K562 (cell line): Measurements from ENCODE around the gene CCDC192.

Experiments
- BCLAF1 ChIP-seq, 2 experiments: fragments of 450-650 bp in 1 of 2; IDR thresholded peaks; 2 replicates each; pipeline ENCODE4 v1.6.1; 2011 to 2017; ENCODE audit warnings: low read depth in 2 of 2, antibody characterized with exemption in 1 of 2, borderline replicate concordance in 1 of 2, low read length in 1 of 2, mild to moderate bottlenecking in 1 of 2, mixed read lengths in 1 of 2; ENCODE audit not compliant: control insufficient read depth in 1 of 2
- BDP1 ChIP-seq: IDR thresholded peaks from 3 replicates; pipeline ENCODE4 v1.6.1; 2011; ENCODE audit not compliant: insufficient read length, insufficient read depth
- CTCF ChIP-seq, 3 experiments: IDR thresholded peaks in 2 of 3; conservative IDR thresholded peaks in 1 of 3; 2 replicates each; pipeline ENCODE4 v1.5.1; 2011 to 2012; ENCODE audit warnings: low read length in 3 of 3, mild to moderate bottlenecking in 3 of 3, control low read depth in 2 of 3, improper control_type of control experiment in 1 of 3, inconsistent platforms in 1 of 3, low read depth in 1 of 3, mixed read lengths in 1 of 3, moderate library complexity in 1 of 3; ENCODE audit not compliant: insufficient read depth in 2 of 3
- HMG20B ChIP-seq: fragments of 250-450 bp; sonication (Bioruptor Pico); IDR thresholded peaks from 2 replicates; pipeline ENCODE4 v1.5.0; 2021; ENCODE audit warnings: mild to moderate bottlenecking
- JUN ChIP-seq, 2 experiments: sonication (generic) in 1 of 2; formaldehyde crosslinking in 1 of 2; IDR thresholded peaks; 2 replicates each; pipeline versions ENCODE4 v1.6.1 to v1.8.0; 2012 to 2022; ENCODE audit warnings: borderline replicate concordance in 2 of 2, mild to moderate bottlenecking in 2 of 2, improper control_type of control experiment in 1 of 2, low read depth in 1 of 2, low read length in 1 of 2, missing genetic modification reagents in 1 of 2
- PHF21A ChIP-seq: fragments of 450-650 bp; IDR thresholded peaks from 2 replicates; pipeline ENCODE4 v1.6.1; 2017; ENCODE audit warnings: low read depth, borderline replicate concordance
- TEAD4 ChIP-seq, 2 experiments: sonication (generic) in 1 of 2; formaldehyde crosslinking in 1 of 2; IDR thresholded peaks; 2 replicates each; pipeline versions ENCODE4 v1.6.1 to v1.8.0; 2012 to 2022; ENCODE audit warnings: borderline replicate concordance in 1 of 2, inconsistent platforms in 1 of 2, low read length in 1 of 2, mild to moderate bottlenecking in 1 of 2, missing genetic modification reagents in 1 of 2
- TRIM28 ChIP-seq: fragments of 450-650 bp; IDR thresholded peaks from 2 replicates; pipeline ENCODE4 v1.6.1; 2017
- YY1 ChIP-seq, 3 experiments: IDR thresholded peaks; 2 replicates each; pipeline ENCODE4 v1.6.1; 2011; ENCODE audit warnings: low read length in 2 of 3, mild to moderate bottlenecking in 2 of 3, moderate library complexity in 2 of 3, borderline replicate concordance in 1 of 3, control low read depth in 1 of 3, low read depth in 1 of 3; ENCODE audit not compliant: insufficient read depth in 3 of 3, insufficient replicate concordance in 2 of 3, control insufficient read depth in 1 of 3, insufficient read length in 1 of 3; ENCODE audit errors: extremely low read depth in 1 of 3
- ZFX ChIP-seq: sonication (generic); formaldehyde crosslinking; IDR thresholded peaks from 2 replicates; pipeline ENCODE4 v1.8.0; 2022; ENCODE audit warnings: mild to moderate bottlenecking, missing genetic modification reagents, moderate library complexity
- ZNF175 ChIP-seq: fragments of 200-800 bp; sonication (Bioruptor generic); IDR thresholded peaks from 2 replicates; pipeline ENCODE4 v1.6.1; 2016; ENCODE audit warnings: low read depth, mild to moderate bottlenecking, missing genetic modification characterization, missing compliant biosample characterization
- TF ChIP-seq, protein P1 (sequence below): sonication (generic); formaldehyde crosslinking; IDR thresholded peaks from 2 replicates; pipeline ENCODE4 v1.8.0; 2022; ENCODE audit warnings: mild to moderate bottlenecking, low read depth, missing genetic modification reagents

DNA sequence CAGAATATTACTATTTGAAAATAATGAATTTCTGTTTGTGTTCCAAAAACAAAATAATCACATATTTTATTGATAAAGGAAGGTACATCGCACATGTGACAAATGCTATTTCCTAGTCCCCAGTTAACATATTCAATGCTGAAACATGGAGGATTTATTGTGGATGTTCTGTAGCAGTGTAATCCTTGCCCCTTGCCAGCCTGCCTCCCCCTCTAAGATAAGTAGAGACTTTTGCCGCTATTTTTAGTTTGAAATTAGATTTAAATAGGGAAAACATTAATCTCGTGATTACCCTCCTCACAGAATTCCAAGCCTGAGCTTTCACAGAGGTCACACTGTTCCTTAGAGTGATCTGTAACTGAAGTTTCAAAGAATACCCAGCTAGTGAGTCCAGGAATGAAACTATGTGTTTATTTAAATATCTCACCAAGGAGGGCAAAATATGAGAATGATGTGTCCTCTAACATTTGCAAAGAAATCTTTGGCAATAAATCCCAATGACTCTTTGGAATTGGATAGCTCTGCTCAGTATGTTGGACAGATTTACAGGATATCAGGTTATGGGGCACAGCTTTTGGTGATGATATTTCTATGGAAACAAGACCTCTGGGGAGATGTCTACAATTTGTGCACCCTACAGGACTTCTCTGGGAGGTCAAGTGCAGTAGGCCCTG, 37.0 kb upstream of the CCDC192 start:
- no peak for TF ChIP-seq BDP1
- no peak for TF ChIP-seq HMG20B (CRISPR knock-in tag)
- TF ChIP-seq CTCF (IDR thresholded peaks at IDR 0.05 in 2 of 3, conservative IDR thresholded peaks at IDR 0.05 in 1 of 3; ENCODE audit: insufficient read depth in 2 of 3, low read depth in 1 of 3, low read length in 3 of 3): no peak
- no peak for TF ChIP-seq BCLAF1 (IDR thresholded peaks at IDR 0.05; ENCODE audit: borderline replicate concordance in 1 of 2, control insufficient read depth in 1 of 2, low read depth in 2 of 2, low read length in 1 of 2)
- TF ChIP-seq TEAD4 (IDR thresholded peaks at IDR 0.05; ENCODE audit: low read length): no peak
- TF ChIP-seq TEAD4 (CRISPR knock-in tag; IDR thresholded peaks at IDR 0.05; ENCODE audit: borderline replicate concordance): no peak
- no peak for TF ChIP-seq JUN (IDR thresholded peaks at IDR 0.05; ENCODE audit: borderline replicate concordance, low read depth, low read length)
- no peak for TF ChIP-seq JUN (CRISPR knock-in tag; IDR thresholded peaks at IDR 0.05; ENCODE audit: borderline replicate concordance)
- no peak for TF ChIP-seq ZNF175
- TF ChIP-seq PHF21A: no peak
- TF ChIP-seq TRIM28: no peak
- TF ChIP-seq ZFX (CRISPR knock-in tag): no peak
- TF ChIP-seq, protein P1, sequence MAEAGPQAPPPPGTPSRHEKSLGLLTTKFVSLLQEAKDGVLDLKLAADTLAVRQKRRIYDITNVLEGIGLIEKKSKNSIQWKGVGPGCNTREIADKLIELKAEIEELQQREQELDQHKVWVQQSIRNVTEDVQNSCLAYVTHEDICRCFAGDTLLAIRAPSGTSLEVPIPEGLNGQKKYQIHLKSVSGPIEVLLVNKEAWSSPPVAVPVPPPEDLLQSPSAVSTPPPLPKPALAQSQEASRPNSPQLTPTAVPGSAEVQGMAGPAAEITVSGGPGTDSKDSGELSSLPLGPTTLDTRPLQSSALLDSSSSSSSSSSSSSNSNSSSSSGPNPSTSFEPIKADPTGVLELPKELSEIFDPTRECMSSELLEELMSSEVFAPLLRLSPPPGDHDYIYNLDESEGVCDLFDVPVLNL (CRISPR knock-in tag): no peak
- TF ChIP-seq YY1 (IDR thresholded peaks at IDR 0.05; ENCODE audit: borderline replicate concordance in 1 of 3, control insufficient read depth in 1 of 3, extremely low read depth in 1 of 3, insufficient read depth in 3 of 3, insufficient read length in 1 of 3, insufficient replicate concordance in 2 of 3, low read depth in 1 of 3, low read length in 2 of 3): no peak
